Non-pigmented ciliary epithelial cell (primary cell): Measurements from ENCODE around the gene RRN3.
"Not testable (repeated sequence)": the region's sequence is repeated elsewhere in the genome, so short reads cannot be mapped to it uniquely, and the experiment has no call there.

Experiments
- DNase-seq: peaks from one replicate; pipeline ENCODE4 v3.0.0-alpha.2; 2010; ENCODE audit warnings: low read depth

The RRN3 gene

DNA sequence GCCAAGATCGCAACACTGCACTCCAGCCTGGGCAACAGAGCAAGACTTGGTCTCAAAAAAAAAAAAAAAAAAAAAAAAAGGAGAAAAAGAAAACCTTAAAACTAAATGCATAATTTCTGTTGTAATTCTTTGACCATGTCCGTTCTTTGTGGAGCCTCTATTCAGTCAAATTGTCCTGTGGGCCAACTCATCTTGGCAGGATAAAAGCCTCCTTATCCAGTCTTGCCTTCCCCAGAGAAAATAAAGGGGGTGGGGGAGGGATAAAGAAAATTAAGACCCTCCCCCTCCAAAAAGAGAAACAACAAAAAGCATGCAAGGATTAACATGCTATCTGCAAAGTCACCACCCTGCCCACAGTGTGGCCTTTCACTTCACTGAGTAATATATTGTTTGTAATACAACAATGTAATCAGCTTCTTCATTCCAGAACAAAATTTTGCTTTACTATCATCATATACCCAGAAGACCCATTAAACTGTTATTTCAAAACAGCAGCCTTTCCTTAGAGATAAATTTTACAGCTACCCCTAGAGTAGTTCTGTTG is 5.4 kb upstream of the RRN3 start:
- not testable (repeated sequence) for DNase-seq

DNA sequence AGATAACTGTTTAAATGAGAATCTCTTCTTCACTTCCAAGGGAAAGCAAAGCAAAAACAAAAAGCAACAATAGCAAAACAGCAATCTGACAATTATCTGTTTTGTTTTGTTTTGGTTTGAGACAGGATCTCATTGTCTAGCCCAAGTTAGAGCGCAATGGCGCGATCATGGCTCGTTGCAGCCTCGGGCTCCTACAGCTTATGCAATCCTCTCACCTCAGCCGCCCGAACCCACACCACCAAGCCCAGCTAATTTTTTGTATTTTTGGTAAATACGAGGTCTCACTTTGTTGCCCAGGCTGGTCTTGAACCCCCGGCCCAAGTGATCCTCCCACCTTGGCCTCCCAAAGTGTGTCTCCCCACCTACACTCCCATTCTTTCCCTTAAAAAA is 2.5 kb upstream of the RRN3 start:
- DNase-seq: not testable (repeated sequence)

DNA sequence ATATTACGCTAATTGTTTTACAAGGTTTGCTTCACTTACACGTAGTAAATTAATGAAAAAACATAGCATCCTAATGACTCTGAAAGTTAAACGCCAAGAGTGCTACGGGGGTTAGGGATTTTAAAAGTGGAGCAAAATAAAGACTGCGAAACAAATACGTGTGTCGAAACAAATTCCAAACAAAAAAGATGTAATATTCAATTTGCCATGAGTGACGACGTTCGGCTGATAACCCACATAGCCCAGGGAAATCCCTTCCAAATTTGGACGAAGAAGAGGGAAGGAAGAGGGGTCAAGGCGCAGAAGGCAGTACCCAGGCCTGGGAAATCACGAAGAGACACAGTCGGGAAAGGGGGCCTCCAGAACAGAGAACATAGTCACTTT is 509 bp downstream of the RRN3 start:
- not testable (repeated sequence) for DNase-seq

DNA sequence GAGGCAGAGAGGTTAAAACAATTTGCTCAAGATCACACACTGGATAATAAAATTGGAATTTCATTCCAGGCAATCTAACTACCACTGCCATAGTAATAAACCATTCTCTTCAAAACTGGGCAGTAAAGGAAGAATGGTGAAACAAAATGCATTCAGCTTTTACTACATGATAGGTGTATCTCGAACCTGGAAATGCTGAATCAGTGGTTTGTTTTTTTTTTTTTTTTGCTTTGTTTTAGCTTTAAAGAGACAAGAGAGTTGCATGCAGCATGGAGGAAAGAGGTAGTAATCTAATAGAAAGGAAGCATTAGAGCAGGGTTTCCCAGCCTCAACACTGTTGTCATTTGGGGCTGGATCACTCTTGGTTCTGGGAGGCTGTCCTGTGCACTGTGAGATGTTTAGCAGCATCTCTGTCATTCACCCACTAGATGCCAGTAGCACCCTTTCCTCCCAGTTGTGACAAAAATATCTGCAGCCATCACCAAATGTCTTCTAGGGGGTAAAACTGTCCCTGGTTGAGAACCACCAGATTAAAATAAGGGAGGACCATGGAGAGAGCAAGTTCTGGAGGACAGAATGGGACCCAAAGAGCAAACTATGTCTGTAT is 3.3 kb downstream of the RRN3 start:
- not testable (repeated sequence) for DNase-seq

DNA sequence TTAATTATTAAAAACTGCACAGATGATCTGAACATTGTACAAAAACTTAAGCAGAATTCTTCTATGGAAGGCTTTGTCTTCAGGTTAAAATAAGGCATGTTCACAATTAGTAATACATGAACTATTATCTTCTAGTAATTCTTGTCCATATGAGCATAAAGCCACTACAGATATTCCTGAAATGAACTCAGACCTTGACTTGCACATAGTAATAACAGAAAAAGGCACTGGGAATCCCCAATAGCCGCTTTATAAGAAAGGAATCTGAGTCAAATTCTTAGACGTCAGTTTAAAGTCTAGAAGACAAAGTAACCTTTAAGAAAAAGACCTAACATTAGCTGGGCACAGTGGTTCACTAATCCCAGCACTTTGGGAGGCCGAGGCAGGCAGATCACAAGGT is 11.3 kb downstream of the RRN3 start:
- DNase-seq: not testable (repeated sequence)

DNA sequence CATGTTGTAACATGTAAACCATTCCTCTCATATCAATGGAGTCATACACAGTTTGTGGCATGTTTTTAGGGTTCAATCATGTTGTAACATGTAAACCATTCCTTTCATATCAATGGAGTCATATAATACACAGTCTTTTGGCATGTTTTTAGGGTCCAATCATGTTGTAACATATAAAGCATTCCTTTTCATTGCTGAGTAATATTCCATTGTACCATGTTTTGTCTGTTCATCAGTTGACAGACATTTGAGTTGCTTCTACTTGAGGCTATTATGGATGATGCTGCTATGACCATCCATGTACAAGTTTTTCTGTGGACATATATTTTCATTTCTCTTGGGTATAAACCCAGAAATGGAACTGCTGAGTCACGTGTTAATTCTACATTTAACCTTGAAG is 13.2 kb downstream of the RRN3 start:
- not testable (repeated sequence) for DNase-seq

DNA sequence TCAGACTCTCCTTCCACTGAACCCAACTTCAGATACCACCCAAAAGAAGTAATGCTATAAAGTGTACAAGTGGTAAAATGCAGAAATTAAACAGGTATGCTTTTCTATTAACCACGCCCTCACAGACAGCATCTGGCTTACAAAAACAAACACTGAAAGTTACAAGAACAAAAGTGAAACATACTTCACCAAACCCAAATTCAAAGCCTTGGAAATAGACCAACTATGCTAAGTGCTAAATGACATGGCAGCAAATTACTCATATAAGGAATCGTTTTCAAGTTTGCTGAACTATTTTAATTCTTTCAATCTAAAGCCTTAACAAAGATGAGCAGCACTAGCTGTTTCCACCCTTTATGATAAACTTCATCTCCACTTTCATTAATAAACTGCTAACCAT is 17.9 kb downstream of the RRN3 start:
- not testable (repeated sequence) for DNase-seq

DNA sequence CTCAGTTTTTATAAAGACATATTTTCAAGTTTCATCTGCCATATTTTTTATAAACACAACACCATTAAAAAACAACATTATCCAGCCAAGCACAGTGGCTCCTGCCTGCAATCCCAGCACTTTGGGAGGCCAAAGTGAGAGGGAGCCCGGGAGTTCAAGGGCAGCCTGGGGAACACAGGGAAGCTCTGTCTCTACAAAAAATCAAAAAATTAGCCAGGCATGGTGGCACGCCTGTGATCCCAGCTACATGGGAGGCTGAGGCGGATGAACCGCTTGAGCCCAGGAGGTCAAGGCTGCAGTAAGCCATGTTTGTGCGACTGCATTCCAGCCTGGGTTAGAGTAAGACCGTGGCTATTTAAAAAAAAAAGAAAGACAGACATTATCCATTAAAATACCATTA is 21.0 kb downstream of the RRN3 start:
- DNase-seq: no peak

DNA sequence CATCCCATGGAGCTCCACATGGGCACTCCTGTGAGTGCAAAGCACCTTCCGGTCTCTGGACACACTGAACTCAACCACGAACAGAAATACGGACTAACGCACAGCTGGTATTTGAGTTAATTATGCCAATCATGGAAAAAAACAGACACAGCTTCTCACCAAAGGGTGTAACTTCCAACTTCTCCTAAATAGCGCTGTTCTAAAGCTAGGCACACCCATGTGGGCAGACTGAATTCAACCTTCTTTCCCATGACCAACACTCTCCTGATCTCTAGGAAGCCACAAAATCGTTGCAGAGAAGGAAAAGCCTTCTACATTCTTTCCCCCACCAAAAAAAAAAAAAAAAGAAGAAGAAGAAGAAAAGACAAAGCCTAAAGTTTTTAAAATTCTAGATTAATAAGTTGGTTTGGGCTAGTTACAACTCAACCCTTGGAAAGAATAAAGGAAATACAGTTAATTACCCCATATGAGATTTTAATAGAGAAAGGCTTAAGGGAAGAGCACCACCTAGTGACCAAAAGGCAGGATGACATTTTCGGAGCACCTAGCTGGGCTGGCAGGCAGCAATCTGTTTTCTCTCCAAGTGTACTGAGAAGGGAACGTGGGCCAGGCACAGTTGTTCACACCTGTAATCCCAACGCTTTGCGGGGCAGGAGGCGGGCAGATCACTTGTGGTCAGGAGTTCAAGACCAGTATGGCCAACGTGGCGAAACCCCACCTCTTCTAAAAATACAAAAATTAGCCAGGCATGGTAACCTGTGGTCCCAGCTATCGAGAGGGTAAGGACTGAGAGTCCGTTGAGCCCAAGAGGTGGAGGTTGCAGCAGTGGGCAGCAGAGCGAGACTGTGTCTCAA is 21.9 kb downstream of the RRN3 start:
- not testable (repeated sequence) for DNase-seq

DNA sequence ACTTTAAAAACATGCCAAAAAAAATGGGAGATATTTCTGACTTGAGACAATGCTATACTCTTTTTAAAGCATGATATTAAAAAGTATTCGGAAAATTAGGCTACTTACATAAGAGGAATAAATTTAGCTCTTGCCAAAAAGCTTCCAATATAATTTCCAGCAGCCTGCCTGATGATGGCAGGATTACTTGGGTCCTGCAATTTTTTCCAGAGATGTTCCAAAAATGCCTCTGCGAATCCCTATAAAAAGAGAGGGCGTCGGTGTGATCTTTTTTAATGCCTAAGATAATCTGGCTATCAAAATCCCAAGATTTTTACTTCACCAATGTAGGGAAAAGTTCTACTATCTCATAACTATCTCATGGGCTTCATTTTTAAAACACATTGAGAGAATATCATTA is 23.1 kb downstream of the RRN3 start:
- DNase-seq: not testable (repeated sequence)

DNA sequence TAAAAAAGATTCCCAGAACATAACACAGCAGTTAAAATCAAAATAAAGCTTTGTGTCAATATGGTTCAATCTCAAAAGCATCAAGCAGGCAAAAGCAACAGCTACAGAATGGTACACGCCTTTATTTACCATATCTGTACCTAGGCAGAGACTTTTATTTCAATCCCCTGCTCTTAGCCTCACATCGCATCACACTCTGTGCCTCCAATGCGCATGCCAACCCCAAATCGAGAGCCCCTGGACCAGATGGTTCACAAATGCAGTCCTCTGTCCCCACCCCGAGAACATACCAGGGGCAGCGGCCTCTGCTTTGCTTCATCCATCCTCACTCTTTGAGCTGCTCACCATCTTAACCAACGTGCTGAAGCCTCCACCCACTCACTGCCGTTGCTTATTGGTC is 27.4 kb downstream of the RRN3 start:
- not testable (repeated sequence) for DNase-seq

DNA sequence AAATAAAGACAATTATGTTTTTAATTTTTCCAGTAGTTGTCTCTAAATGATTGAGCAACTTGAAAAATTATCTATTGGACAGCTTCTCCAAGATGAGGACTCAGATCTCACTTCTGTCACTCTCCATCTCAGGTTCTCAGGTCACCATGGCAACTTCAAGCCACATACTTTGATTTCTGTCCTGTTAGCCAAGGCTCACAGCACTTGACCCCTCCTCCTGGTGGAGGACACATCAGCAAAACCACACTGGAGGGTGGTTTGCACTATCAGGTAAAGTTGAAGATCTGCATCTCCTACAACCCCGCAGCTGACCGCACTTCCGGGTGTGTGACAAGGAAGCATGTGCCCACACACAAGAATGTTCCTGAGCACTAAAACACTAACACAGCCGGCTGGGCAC is 28.1 kb downstream of the RRN3 start:
- not testable (repeated sequence) for DNase-seq

DNA sequence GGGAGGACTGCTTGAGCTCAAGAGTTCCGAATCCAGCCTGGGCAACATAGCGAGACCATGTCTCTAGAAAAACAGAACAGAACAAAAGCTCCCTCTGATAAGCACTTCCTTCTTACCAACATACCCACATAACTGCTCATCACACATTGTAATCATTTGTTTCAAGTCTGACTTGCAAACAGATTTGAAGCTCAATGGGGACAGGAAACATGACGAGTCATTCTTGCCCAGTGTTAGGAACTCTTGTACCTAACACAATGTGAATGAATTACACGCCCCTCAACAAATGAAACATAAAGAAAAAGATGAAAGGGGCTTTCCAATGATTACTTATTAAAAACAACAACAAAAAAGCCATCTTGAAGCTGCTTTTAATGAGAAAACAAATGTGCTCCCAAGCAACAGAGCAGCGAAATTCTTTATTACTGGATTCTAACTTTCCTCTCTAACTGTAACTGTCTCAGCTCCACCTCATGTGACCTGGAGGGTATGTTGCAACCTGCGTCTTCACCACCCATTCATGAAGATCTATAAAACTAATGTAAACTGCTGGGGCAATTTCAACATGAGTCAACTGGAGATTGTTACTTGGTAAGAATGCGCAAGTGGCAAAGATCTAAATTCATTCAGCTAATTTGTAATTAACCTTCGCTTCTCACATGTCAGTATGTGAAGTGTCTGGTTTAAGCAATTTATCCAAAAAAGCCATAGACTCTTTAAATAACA is 31.8 kb downstream of the RRN3 start:
- not testable (repeated sequence) for DNase-seq

DNA sequence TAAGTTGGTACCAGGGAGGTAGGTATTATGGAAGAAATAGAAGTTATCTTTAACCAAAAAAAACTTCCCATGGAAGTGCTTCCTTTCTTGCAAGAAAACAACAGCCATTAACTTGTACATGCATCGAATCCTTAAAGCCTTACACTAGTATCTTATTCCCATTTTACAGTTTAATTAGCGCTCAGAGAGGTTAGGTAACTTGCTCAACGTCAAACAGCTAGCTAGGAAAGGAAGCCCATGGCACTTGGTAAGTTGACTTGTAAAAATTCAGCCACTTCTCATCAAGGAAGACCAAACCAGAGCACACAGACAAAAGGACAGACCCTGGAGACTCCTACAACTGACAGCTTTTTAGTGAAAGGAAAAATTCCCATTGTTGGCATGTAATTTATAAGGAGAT is 34.7 kb downstream of the RRN3 start:
- DNase-seq: no peak

DNA sequence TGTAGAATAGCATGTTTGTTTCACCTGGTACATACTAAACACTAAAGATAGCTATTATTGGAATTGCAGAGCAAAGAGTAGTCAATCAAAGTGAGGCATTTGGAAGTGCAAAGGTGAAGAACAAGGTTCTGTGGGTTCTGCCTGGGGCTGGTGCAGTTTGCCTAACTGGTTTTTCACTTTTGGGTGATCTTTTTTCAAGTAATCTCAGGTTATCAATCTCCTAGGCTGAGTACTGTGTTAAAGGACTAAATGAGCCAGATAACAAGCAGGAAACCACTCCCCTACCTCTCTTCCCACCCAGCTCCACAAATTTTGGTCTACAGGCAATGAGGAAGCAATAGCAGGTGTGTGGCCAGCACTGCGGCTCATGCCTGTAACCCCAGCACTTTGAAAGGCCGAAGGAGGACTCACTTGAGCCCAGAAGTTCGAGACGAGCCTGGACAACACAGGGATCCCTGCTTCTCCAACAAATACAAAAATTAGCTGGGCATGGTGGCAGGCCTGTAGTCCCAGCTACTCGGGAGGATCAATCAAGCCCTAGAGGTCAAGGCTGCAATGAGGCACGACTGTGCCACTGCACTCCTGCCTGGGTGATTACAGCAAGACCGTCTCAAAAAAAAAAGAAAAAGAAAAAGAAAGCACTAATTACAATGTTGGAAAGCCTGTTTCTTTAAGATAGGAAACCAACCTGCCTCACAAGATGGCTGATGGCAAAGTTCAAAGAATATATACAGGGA is 36.2 kb downstream of the RRN3 start:
- DNase-seq: no peak

DNA sequence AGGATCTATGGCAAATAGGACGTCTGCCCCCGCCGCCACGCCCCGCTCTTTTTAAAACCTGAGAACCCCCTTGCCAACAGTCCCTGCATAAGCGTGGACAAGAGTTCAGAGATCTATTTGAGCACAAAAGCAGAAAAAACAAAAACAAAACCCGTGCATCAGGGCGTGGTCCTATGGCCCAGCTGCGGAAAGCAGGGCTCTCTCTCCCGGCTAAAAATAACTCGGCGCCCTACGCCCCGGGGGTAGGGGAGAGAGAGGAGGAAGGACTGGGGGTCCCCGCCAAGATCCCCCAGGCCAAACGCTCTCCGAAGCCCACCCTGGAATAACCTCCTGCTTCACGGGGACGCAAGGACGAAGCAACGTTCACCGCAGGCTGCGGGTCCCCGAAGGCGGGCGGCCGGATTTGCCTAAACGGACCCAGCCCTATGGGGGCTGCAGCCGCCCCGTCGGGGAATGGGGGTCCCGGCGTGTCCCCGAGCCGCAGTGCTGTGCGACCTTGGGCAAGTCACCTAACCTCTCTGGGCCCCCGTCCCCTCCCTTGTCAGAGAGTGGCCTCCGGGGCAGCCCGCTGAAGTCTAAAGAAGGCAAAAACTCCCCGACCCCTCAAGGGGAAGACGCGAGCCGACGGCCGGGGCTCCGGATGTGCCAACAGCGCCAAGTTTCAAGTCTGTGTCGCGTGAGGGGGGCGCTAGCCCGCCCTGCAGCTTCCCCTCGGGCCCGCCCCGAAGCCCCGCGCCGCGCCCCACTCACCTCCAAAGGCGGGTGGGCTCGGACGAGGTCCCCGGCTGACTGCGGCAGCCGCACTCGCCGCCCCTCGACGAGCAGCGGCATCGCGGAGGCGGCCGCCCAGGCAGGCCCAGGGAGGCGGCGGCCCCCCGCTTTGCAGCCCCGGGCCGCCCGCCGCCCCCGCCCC is 38.7 kb downstream of the RRN3 start:
- no peak for DNase-seq

DNA sequence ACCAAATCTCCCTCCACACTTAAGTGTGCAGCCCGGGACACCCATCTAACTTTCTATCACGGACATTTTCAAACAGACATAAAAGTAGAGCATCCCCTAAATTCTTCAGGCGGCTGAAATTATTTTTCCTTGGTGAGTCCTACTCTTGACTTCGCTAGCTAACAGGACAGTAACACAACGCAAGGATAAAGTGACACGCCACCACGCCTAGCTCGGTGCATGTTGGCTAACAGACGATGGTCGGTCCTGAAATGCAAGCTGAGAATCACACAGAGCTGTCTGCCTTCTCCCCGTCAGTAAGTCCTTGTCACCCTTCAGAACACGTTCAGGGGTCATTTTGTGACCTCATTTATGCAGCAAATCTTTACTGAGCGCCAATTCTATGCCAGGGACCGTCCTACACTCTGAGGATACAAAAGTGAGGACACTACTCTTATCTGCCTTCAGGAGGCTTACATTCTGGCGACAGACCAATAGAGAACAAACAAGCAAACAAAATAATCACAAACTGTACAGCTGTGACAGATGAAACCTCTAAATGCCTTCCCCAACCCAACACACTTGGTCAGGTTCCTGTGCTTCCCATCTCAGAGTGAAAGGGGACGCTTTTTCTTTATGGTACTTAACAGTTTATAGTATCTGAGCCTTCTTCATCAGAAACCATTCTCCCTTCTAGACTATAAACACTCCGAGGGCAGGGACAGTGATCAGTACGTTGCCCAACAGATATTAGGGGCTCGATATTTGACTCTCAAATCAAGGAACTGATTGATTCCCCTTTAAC is 39.5 kb downstream of the RRN3 start:
- DNase-seq: no peak

DNA sequence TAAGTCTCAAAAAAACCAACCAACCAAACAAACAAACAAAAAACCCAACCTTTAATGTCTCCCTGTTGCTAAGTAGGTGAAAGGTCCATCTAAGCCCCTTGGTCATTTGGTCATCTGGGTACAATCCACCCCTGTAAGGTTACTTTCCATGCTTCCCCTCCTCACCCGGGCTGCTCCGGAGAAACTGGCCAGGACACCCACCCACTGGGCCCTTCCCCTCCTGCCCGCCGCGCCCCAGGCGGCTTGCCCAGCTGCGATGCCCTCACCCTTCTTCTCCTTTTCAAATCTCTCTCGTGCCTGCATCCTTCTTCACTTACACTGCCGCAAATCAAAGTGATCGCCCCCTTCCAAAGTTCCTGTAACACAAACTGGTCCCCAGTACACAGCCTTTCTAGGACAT is 40.2 kb downstream of the RRN3 start:
- no peak for DNase-seq

DNA sequence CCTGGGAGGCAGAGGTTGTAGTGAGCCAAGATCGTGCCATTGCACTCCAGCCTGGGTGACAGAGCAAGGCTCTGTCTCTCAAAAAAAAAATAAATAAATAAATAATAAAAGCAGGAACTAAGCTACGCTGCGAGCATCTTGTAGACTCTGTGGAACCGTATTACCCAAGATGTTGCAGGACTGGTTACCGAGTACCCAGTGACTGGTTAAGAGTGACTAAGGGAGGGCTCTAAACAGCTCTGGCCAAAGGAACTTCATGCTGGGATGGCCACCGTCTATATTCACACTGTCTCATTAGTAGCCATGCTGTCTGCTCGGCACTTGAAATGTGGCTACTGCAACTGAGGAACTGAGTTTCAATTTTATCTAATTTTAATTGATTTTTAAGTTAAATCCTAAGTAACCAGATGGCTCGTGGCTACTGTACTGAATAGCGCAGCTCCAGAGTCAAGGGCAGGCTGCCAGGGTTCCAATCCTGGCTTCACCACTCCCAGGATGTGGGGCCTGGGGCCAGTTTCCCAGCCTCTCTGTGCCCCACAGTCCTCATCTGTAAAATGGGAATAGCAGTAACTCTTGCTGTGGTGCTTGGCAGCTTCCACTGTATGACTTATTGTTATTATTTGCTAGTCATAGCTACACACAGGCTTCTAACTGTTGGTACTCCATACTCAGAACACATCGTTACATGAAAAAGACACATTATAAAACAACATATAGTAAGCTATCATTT is 41.2 kb downstream of the RRN3 start:
- DNase-seq: no peak
